ENCODE measurements around the gene DHRS3.
"Not testable (repeated sequence)": the region's sequence is repeated elsewhere in the genome, so short reads cannot be mapped to it uniquely, and the experiment has no call there.

The DHRS3 gene

GRCh38 chr1:12577020-12577419, 41.0 kb downstream of the DHRS3 start:
- no peak for DNase-seq (ENCODE audit: low read depth in 2 of 2)

DNA sequence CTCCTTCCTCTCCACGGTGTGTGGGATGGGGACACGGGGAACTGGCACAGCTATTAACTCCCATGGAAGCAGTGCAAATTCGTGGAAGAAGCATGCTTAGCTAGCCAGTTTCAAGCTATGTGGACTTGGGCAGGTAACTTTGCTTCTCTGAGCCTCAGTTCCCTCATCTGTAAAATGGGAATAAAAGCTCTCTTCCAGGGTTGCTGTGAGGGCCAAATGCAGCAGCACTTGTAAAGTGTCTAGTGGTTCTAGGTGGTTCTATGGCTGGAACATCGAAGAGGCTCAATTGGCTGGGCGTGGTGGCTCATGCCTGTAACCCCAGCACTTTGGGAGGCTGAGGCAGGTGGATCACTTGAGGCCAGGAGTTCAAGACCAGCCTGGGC, 43.3 kb downstream of the DHRS3 start:
- no peak for DNase-seq (ENCODE audit: low read depth in 2 of 2)

GRCh38 chr1:12573015-12573825, 44.8 kb downstream of the DHRS3 start:
- no peak for DNase-seq (ENCODE audit: low read depth in 2 of 2)

GRCh38 chr1:12572522-12572921, 45.5 kb downstream of the DHRS3 start:
- DNase-seq (ENCODE audit: low read depth in 2 of 2), result no peak

GRCh38 chr1:12570291-12570690, 47.7 kb downstream of the DHRS3 start:
- no peak for DNase-seq (ENCODE audit: low read depth in 2 of 2)

GRCh38 chr1:12568009-12568767, 49.8 kb downstream of the DHRS3 start:
- DNase-seq (ENCODE audit: low read depth in 2 of 2), result no peak

DNA sequence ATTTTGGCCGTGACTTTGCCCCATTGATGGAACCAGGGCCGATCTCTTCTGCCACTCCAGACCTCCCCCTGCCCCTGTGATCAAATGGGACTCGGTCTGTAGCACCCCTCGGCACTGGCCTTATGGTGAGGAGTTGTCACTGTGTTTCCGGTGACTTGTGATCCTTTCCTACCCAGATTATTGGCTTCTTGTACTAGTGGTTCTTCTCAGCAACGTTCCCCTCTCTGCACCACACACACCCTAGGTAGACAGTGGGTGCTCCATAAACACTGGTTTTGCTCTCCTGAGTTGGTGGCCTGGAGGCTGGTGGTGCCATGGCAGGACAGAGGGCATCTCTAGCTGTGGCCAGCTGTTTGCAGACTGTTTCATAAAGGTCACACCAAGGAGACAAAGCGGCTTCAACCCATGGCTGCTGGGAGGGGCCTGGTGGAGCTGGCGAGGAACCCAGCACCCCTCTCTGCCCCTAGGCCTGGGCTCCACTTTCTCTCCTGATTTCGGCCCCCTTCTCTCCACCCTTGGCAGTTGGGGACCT, 50.7 kb downstream of the DHRS3 start:
- no peak for DNase-seq (ENCODE audit: low read depth in 2 of 2)

DNA sequence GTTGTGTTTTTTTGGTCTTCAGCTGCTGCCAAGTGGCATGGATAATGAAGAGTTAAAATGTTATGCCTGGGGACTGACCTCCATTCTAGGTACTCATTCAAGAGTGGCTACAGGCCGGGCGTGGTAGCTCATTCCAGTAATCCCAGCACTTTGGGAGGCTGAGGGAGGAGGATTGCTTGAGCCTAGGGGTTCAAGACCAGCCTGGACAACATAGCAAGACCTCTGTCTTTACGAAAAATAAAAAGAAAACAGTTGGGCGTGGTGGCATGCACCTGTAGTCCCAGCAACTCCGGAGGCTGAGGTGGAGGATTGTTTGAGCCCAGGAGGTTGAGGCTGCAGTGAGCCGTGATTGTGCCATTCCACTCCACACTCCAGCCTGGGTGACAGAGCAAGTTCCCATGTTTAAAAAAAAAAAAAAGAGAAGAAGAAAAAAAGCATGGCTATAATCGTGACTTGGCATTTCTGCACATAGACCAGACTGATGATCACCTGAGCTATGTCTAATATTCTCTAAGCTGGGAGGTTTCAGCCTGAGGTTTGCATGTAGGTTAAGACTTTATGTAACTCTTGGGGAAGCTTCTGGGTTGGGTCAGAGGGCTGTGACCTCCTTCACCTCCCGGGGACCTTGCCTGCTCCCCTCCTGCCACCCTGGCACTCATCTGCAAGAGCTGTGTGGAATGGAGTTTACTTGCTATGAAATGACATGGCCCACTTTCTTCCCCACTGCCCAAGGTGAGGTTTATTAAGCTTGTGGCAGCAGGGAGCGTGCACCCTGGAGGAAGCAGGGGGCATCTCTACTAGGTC, 51.3 kb downstream of the DHRS3 start:
- no peak for DNase-seq (ENCODE audit: low read depth in 2 of 2)

DNA sequence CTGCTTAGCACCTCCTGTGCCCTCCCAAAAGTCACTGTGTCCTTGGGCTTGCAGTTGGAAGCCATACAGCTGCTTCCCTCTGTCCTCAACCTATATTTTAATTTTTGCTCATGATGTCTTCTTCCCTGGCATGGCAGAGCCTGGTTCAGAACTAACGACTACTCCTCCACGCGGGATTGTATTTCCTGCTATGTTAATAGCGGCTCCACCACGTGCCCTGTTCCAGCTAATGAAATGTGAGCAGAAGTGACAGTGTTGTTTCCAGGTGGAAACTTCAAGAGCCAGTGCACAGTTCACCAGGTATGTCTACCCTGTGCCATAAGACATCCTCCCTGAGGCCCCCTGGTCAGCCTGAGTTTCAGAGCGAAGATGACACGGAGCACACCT, 52.1 kb downstream of the DHRS3 start:
- no peak for DNase-seq (ENCODE audit: low read depth in 2 of 2)

GRCh38 chr1:12565094-12565965, 52.7 kb downstream of the DHRS3 start:
- DNase-seq (ENCODE audit: low read depth in 2 of 2), result no peak

- DNase-seq (ENCODE audit: low read depth in 2 of 2), result not testable (repeated sequence)
These were observed 53.8 kb downstream of the DHRS3 start for GRCh38 chr1:12564251-12564650.

GRCh38 chr1:12562955-12563576, 54.9 kb downstream of the DHRS3 start:
- DNase-seq (ENCODE audit: low read depth in 2 of 2), result no peak

DNA sequence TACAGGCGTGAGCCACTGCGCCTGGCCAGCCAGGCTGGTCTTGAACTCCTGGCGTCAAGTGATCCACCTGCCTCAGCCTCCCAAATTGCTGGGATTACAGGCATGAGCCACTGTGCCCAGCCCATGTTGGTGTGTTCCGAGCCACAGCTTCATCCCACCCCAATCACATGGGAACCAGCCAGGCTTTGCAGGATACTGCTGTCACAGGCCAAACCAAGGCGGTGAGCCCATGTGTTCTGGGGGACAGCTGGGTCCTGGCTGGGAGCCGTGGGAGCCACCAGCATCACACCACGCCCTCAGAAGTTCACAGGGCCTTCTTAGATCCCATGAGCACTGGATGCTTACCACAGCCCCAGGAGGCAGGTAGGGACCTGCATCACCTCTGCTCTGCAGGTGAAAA, 56.9 kb downstream of the DHRS3 start:
- DNase-seq (ENCODE audit: low read depth in 2 of 2), result no peak

DNA sequence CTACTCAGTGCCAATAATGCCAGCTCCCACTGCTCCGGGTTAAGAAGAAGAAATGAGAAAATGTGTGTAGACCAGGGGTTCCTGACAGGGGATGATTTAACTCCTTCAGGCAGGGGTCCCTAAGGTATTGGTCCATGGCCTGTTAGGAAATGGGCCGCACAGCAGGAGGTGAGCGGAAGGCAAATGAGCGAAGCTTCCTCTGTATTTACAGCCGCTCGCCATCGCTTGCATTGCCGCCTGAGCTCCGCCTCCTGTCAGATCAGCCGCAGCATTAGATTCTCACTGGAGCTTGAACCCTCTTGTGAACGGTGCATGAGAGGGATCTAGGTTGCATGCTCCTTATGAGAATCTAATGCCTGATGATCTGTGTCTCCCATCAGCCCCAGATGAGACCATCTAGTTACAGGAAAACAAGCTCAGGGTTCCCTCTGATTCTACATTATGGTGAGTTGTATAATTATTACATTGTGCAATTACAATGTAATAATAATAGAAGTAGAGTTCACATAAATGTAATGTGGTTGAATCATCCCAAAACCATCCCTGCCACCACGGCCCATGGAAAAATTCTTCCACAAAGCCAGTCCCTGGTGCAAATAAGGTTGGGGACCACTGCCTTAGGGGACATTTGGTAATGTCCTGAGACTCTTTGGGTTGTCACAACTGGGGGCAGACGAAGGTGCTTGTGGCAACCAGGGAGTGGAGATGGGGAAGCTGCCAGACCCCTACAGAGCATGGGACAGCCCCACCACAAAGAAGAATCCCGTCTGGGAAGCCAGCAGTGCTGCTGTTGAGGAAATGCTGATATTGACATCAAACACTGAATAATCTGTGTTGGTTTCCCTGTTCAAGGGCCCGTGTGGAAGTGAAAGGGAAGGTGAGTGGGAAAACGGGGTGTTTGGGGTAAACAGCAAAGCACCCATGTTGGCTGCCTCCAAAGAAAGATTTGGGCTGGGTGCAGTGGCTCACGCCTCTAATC, 60.8 kb downstream of the DHRS3 start:
- no peak for DNase-seq (ENCODE audit: low read depth in 2 of 2)

GRCh38 chr1:12556368-12556930, 61.6 kb downstream of the DHRS3 start:
- peak; percentile 86 to 90 for DNase-seq (ENCODE audit: low read depth in 2 of 2)

GRCh38 chr1:12555411-12556367, 62.3 kb downstream of the DHRS3 start:
- DNase-seq (ENCODE audit: low read depth in 2 of 2), result no peak

DNA sequence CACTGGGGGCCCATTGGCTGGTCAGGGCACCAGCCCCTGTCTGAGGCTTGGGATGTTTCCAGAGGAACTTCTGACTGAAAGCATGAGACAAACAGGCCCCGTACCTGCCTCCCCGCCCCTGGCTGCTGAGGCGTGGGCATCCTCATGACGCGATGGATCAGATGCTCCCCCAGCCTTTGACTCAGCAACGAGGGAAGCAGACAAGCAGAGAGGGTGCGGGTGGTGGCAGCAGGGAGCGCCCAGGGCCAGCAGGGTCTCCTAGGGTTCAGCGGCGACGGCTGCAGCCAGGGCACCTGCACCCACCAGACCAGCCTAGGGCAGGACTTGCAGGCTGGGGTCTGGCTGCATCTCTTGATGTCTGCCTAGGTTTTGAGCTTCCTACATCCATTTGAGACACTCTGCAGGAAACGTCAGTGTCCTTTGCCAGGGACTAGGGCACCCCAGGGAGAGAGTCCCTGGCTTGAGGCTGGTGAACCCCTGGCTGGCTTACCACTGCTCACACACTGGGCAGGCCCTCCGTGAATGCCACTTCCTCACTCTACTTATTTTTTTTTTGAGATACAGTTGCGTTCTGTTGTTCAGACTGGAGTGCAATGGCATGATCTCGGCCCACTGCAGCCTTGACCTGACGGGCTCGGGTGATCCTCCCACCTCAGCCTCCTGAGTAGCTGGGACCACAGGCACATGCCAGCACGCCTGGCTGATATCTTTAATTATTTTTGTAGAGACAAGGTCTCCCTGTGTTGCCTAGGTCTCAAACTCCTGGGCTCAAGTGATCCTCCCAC, 63.3 kb downstream of the DHRS3 start:
- DNase-seq (ENCODE audit: low read depth in 2 of 2), result no peak

Measured in fibroblast of skin of left biceps (primary cell).